ENCODE results near the gene RPLP1. TPM values are rescaled to one million over a fixed set of nuclear protein-coding genes. Genes with fewer than 3 reads are reported as not detected.
A peak's percentile ranks its signal among the peaks of the same experiment; 100 is the strongest.

RPLP1 gene
- total RNA-seq, 1 experiment from 2014 or later, result 2,621 TPM

DNA sequence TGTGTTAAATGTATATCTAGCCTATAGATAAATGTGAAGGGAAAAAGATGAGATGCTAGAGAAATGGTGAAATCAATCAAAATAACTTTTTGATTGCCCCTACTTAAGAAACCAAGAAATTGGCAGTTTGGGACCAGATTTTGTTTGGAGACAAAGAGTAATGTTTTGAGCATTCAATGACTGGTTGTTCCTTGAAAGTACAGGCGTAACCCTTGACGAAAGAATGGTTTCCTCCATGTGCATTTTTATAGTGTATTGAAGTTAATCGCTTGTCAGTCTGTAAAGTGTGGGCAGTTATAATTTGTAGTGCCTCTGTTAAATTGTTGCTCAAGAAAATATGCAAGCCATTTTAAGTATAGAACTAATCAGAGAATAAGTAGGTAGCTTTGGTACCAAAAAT is 37.2 kb upstream of the RPLP1 start:
- peaks cover 13% of the 10 kb centered on the region for H3K4me1 Mint-ChIP-seq (ENCODE audit: insufficient read depth, unreplicated experiment)
- H3K27me3 Mint-ChIP-seq (ENCODE audit: insufficient read depth, unreplicated experiment), result no peaks in the 10 kb centered on the region
- intact Hi-C loops (cut with micrococcal nuclease), result loop anchor here (2.0 kb wide), 1 partner anchor 37 kb away; the partner anchor contains the start of gene RPLP1
- H3K4me3 Mint-ChIP-seq (ENCODE audit: unreplicated experiment), result peak overlapping the region; percentile 80
- peaks cover 6% of the 10 kb centered on the region for H3K36me3 Mint-ChIP-seq (ENCODE audit: insufficient read depth, unreplicated experiment)
- TF ChIP-seq, protein P1, sequence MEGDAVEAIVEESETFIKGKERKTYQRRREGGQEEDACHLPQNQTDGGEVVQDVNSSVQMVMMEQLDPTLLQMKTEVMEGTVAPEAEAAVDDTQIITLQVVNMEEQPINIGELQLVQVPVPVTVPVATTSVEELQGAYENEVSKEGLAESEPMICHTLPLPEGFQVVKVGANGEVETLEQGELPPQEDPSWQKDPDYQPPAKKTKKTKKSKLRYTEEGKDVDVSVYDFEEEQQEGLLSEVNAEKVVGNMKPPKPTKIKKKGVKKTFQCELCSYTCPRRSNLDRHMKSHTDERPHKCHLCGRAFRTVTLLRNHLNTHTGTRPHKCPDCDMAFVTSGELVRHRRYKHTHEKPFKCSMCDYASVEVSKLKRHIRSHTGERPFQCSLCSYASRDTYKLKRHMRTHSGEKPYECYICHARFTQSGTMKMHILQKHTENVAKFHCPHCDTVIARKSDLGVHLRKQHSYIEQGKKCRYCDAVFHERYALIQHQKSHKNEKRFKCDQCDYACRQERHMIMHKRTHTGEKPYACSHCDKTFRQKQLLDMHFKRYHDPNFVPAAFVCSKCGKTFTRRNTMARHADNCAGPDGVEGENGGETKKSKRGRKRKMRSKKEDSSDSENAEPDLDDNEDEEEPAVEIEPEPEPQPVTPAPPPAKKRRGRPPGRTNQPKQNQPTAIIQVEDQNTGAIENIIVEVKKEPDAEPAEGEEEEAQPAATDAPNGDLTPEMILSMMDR (IDR thresholded peaks at IDR 0.05; ENCODE audit: unreplicated experiment), result no peak
- DNase-seq (ENCODE audit: unreplicated experiment), result no peak
- POLR2A ChIA-PET, result interaction anchor here (0.7 to 5.8 kb wide), 14 partner anchors 9 to 1126 kb away, joined by 3 to 132 read pairs (median 4); partner anchors contain the start of genes GLCE, RPLP1 and TLE3
- TSS peak; percentile 68 for BruUV-seq (replicated peaks)
- peak overlapping the region; percentile 88 for H3K27ac Mint-ChIP-seq (ENCODE audit: low read depth, unreplicated experiment)
- CTCF ChIA-PET, result no interaction called here
- no peaks in the 10 kb centered on the region for H3K9me3 Mint-ChIP-seq (ENCODE audit: unreplicated experiment)

DNA sequence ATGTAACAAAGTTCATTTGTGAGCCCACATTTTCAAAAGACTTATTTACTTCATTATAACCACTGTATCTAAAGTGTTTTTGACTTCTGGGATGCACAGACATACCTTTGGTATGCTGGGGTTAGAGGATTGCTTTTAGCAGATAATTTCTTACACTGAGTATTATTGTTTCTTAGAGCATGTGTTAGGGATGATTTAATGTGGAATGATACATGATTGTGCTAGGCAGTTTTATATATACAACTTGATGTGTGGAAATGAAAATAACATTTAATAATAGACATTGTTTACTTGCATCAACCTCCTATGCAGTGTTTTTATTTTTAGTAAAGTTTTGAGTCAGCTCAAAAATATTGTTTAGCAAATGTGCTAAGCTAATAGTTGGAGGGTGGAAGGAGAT is 35.0 kb upstream of the RPLP1 start:
- Mint-ChIP-seq H3K36me3 (ENCODE audit: insufficient read depth, unreplicated experiment) (peaks cover 11% of the 10 kb centered on the region), H3K4me3 (ENCODE audit: unreplicated experiment) (no peak overlapping the region), H3K27ac (ENCODE audit: low read depth, unreplicated experiment) (peak overlapping the region; percentile 43), H3K4me1 (ENCODE audit: insufficient read depth, unreplicated experiment) (peaks cover 13% of the 10 kb centered on the region), H3K9me3 (ENCODE audit: unreplicated experiment) (no peaks in the 10 kb centered on the region), H3K27me3 (ENCODE audit: insufficient read depth, unreplicated experiment) (no peaks in the 10 kb centered on the region)
- POLR2A ChIA-PET, result interaction anchor here (3.8 to 5.8 kb wide), 2 partner anchors 36 to 45 kb away, joined by 32 to 132 read pairs; partner anchors contain the start of gene RPLP1
- intact Hi-C loops (cut with micrococcal nuclease), result no loop called here
- BruUV-seq (replicated peaks), result no TSS peak
- TF ChIP-seq, protein P1 (IDR thresholded peaks at IDR 0.05; ENCODE audit: unreplicated experiment), result no peak
- CTCF ChIA-PET, result interaction anchor here (0.8 to 1.0 kb wide), 3 partner anchors 45 to 50 kb away, joined by 3 to 4 read pairs (median 4); no protein-coding TSS in a partner anchor
- DNase-seq (ENCODE audit: unreplicated experiment), result no peak

DNA sequence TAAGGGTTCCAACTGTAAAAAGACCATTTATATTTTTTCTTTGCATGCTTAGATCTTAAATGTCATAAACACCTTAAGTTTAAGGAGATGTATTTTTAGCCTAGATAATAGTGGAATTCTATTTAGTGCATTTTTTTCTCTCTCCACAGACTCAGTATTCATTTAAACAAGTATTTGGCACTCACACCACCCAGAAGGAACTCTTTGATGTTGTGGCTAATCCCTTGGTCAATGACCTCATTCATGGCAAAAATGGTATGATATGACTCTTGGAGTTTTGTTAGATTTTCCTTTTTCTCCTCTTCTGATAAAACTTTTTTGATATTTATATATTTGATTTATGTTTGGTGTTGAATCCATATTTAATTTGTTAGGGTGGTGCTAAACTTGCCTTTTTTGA is 31.1 kb upstream of the RPLP1 start:
- peaks cover 15% of the 10 kb centered on the region for H3K36me3 Mint-ChIP-seq (ENCODE audit: insufficient read depth, unreplicated experiment)
- DNase-seq (ENCODE audit: unreplicated experiment), result no peak
- peak overlapping the region; percentile 55 for H3K27ac Mint-ChIP-seq (ENCODE audit: low read depth, unreplicated experiment)
- CTCF ChIA-PET, result no interaction called here
- H3K27me3 Mint-ChIP-seq (ENCODE audit: insufficient read depth, unreplicated experiment), result no peaks in the 10 kb centered on the region
- BruUV-seq (replicated peaks), result no TSS peak
- peaks cover 23% of the 10 kb centered on the region for H3K4me1 Mint-ChIP-seq (ENCODE audit: insufficient read depth, unreplicated experiment)
- POLR2A ChIA-PET, result interaction anchor here (0.7 to 4.5 kb wide), 3 partner anchors 7 to 37 kb away, joined by 3 to 34 read pairs (median 4); partner anchors contain the start of genes KIF23 and RPLP1
- intact Hi-C loops (cut with micrococcal nuclease), result no loop called here
- H3K9me3 Mint-ChIP-seq (ENCODE audit: unreplicated experiment), result no peaks in the 10 kb centered on the region
- H3K4me3 Mint-ChIP-seq (ENCODE audit: unreplicated experiment), result no peak overlapping the region
- TF ChIP-seq, protein P1 (IDR thresholded peaks at IDR 0.05; ENCODE audit: unreplicated experiment), result no peak

DNA sequence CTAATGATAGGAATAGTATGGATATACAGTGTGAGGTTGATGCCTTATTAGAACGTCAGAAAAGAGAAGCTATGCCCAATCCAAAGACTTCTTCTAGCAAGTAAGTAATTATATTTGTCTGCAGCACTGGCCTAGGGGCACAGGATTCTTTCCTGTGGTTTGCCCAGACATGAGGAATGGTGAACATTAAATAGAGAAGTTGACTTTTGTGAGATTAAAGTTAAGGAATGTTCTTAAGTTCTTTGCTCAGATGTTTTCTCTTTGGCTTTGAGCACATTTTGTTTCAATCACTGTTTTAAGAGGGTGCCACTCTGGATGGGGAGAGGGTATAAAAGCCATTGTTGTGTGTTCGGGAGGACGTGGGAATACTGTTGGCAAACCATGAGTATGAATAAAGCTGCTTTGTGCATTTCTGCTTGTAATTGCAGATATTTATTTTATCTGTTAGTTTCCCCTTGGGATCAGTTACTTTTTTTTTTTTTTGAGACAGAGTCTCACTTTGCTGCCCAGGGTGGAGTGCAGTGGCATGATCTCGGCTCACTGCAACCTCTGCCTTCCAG is 30.2 kb upstream of the RPLP1 start:
- H3K27me3 Mint-ChIP-seq (ENCODE audit: insufficient read depth, unreplicated experiment), result no peaks in the 10 kb centered on the region
- peaks cover 18% of the 10 kb centered on the region for H3K36me3 Mint-ChIP-seq (ENCODE audit: insufficient read depth, unreplicated experiment)
- POLR2A ChIA-PET, result interaction anchor here (1.0 to 4.5 kb wide), 4 partner anchors 8 to 40 kb away, joined by 3 to 34 read pairs (median 5); partner anchors contain the start of genes KIF23 and RPLP1
- H3K9me3 Mint-ChIP-seq (ENCODE audit: unreplicated experiment), result no peaks in the 10 kb centered on the region
- CTCF ChIA-PET, result interaction anchor here (0.6 to 2.1 kb wide), 2 partner anchors 9 to 40 kb away, joined by 3 to 6 read pairs; no protein-coding TSS in a partner anchor
- no TSS peak for BruUV-seq (replicated peaks)
- intact Hi-C loops (cut with micrococcal nuclease), result no loop called here
- H3K4me3 Mint-ChIP-seq (ENCODE audit: unreplicated experiment), result no peak overlapping the region
- DNase-seq (ENCODE audit: unreplicated experiment), result no peak
- peaks cover 21% of the 10 kb centered on the region for H3K4me1 Mint-ChIP-seq (ENCODE audit: insufficient read depth, unreplicated experiment)
- TF ChIP-seq, protein P1 (IDR thresholded peaks at IDR 0.05; ENCODE audit: unreplicated experiment), result no peak
- peak overlapping the region; percentile 55 for H3K27ac Mint-ChIP-seq (ENCODE audit: low read depth, unreplicated experiment)
